ENCODE measurements around the gene SEC31B. TPM values are rescaled to one million over a fixed set of nuclear protein-coding genes. Genes with fewer than 3 reads are reported as not detected.

Gene SEC31B
- total RNA-seq, 4 donors from 2014 or later = 12.7 to 24.9 (median 17.5) TPM

- TF ChIP-seq POLR2A (IDR thresholded peaks at IDR 0.05) = no peak
- peak; percentile 55 to 74 (median 65) for TF ChIP-seq CTCF (IDR thresholded peaks at IDR 0.05)
- peaks cover 0 to 38% of the 10 kb centered on the region in 2 donors for H3K27me3 ChIP-seq
- H3K36me3 ChIP-seq = peaks cover 0 to 29% (median 2%) of the 10 kb centered on the region in 3 donors
- WGBS, 2 donors = 1 to 2% methylated on average over 42 of the region's 59 CpGs
- peak in 1 of 2 donors; percentile 10 for DNase-seq (ENCODE audit: low spot score in 2 of 2)
- peak overlapping the region; percentile 29 to 55 (median 42) for H3K4me3 ChIP-seq
- peaks cover 0 to 20% (median 13%) of the 10 kb centered on the region in 4 donors for H3K4me1 ChIP-seq
- no peaks in the 10 kb centered on the region for H3K9me3 ChIP-seq
- H3K27ac ChIP-seq = no peak overlapping the region
These were observed 37.4 kb downstream of the SEC31B start for GRCh38 chr10:100482181-100482833.

- peaks cover 0 to 38% of the 10 kb centered on the region in 2 donors for H3K27me3 ChIP-seq
- peaks cover 0 to 22% (median 0%) of the 10 kb centered on the region in 3 donors for H3K36me3 ChIP-seq
- H3K4me1 ChIP-seq = peaks cover 0 to 20% (median 13%) of the 10 kb centered on the region in 4 donors
- no peak overlapping the region for H3K27ac ChIP-seq
- no peaks in the 10 kb centered on the region for H3K9me3 ChIP-seq
- DNase-seq (ENCODE audit: low spot score in 2 of 2) = peak; percentile 79 to 96
- H3K4me3 ChIP-seq = peak overlapping the region; percentile 29 to 55 (median 42)
- 1 to 3% methylated on average over 19 of the region's 19 CpGs for WGBS, 2 donors
- TF ChIP-seq EP300 (IDR thresholded peaks at IDR 0.05) (no peak), POLR2A (IDR thresholded peaks at IDR 0.05) (no peak), CTCF (IDR thresholded peaks at IDR 0.05) (no peak)
These were observed 38.1 kb downstream of the SEC31B start for GRCh38 chr10:100481462-100482081.

GRCh38 chr10:100480002-100480401, 39.7 kb downstream of the SEC31B start:
- DNase-seq (ENCODE audit: low spot score in 2 of 2) = no peak
- TF ChIP-seq POLR2A (IDR thresholded peaks at IDR 0.05) = no peak
- TF ChIP-seq CTCF (IDR thresholded peaks at IDR 0.05) = no peak
- TF ChIP-seq EP300 (IDR thresholded peaks at IDR 0.05) = no peak
- H3K4me3 ChIP-seq = no peak overlapping the region
- no peaks in the 10 kb centered on the region for H3K9me3 ChIP-seq
- H3K27ac ChIP-seq = no peak overlapping the region
- peaks cover 0 to 6% (median 0%) of the 10 kb centered on the region in 3 donors for H3K36me3 ChIP-seq
- 61 to 69% methylated on average over 2 of the region's 2 CpGs for WGBS, 2 donors
- H3K27me3 ChIP-seq = peaks cover 0 to 38% of the 10 kb centered on the region in 2 donors
- peaks cover 0 to 20% (median 13%) of the 10 kb centered on the region in 4 donors for H3K4me1 ChIP-seq

- no peak for TF ChIP-seq EP300 (IDR thresholded peaks at IDR 0.05)
- TF ChIP-seq CTCF (IDR thresholded peaks at IDR 0.05) = no peak
- TF ChIP-seq POLR2A (IDR thresholded peaks at IDR 0.05) = no peak
- Histone ChIP-seq H3K27ac (no peak overlapping the region), H3K4me3 (no peak overlapping the region), H3K4me1 (peaks cover 0 to 20% (median 13%) of the 10 kb centered on the region in 4 donors), H3K36me3 (no peaks in the 10 kb centered on the region), H3K9me3 (no peaks in the 10 kb centered on the region), H3K27me3 (peaks cover 0 to 38% of the 10 kb centered on the region in 2 donors)
- DNase-seq (ENCODE audit: low spot score in 2 of 2) = no peak
- WGBS, 2 donors = 16 to 17% methylated on average over 4 of the region's 4 CpGs
These were observed 40.6 kb downstream of the SEC31B start for GRCh38 chr10:100479037-100479436.

GRCh38 chr10:100477970-100478369, 41.7 kb downstream of the SEC31B start:
- Histone ChIP-seq H3K27me3 (peaks cover 0 to 38% of the 10 kb centered on the region in 2 donors), H3K4me1 (peaks cover 0 to 18% (median 13%) of the 10 kb centered on the region in 4 donors), H3K36me3 (no peaks in the 10 kb centered on the region), H3K9me3 (no peaks in the 10 kb centered on the region), H3K27ac (no peak overlapping the region), H3K4me3 (no peak overlapping the region)
- DNase-seq (ENCODE audit: low spot score in 2 of 2) = no peak
- TF ChIP-seq CTCF (IDR thresholded peaks at IDR 0.05) (no peak), POLR2A (IDR thresholded peaks at IDR 0.05) (no peak), EP300 (IDR thresholded peaks at IDR 0.05) (no peak)
- 34 to 35% methylated on average over 5 of the region's 5 CpGs for WGBS, 2 donors

Measured in tibial nerve (tissue), 4 donors.